Fibroblast of mammary gland (primary cell): ENCODE results near the gene AKAP13.

Experiments used
- DNase-seq: peaks from one replicate; pipeline ENCODE4 v3.0.0-alpha.2; 2010; ENCODE audit warnings: low read depth
- H3K4me3 ChIP-seq: 2 replicates; pipeline ENCODE4 v1.5.1; 2011; ENCODE audit warnings: low read depth, mild to moderate bottlenecking, low read length, moderate library complexity; ENCODE audit not compliant: control insufficient read depth
- TF ChIP-seq, protein P1 (sequence below): conservative IDR thresholded peaks from 2 replicates; pipeline ENCODE4 v1.5.1; 2011; ENCODE audit warnings: low read depth, low read length, inconsistent platforms; ENCODE audit not compliant: control insufficient read depth, insufficient read depth

Gene AKAP13

DNA sequence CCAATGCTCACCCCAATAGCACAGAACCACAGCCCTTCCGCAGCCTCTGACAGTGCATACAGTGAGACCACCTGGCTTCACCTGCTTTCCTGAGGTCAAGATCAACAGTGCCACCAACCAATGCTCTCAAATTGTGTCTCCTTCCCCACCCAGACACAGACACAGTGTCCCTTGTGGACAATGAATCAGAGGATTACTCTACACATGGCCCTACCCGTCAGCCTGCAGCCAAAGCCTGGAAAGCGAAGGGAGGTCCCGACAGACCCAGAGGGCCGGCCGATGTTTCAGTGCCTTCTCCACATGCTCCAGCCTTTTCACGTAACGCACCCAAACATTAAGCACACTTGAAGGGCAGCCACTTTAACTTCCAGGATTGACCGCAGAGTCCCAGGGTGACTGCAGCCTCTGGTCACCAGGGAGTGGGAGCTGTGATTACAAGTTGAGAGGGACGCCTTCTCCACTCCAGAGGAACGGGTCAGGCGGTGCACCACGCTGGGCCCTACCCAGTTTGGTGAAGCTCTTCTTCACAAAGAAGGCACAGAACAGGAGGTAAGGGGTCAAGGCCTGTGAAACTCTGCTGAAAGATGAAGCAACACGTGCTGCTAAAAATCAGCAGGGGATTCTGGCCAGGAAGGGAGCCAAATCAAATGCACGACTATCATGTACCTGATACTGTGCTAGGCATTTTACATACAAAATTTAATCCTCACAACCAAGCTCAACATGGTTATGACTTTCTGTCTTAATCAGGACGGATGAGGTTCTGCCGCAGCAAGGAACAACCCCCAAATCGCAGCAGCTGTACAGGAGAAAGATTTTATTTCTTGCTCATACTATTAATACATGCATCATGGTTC is 397.1 kb downstream of the AKAP13 start:
- TF ChIP-seq, protein P1, sequence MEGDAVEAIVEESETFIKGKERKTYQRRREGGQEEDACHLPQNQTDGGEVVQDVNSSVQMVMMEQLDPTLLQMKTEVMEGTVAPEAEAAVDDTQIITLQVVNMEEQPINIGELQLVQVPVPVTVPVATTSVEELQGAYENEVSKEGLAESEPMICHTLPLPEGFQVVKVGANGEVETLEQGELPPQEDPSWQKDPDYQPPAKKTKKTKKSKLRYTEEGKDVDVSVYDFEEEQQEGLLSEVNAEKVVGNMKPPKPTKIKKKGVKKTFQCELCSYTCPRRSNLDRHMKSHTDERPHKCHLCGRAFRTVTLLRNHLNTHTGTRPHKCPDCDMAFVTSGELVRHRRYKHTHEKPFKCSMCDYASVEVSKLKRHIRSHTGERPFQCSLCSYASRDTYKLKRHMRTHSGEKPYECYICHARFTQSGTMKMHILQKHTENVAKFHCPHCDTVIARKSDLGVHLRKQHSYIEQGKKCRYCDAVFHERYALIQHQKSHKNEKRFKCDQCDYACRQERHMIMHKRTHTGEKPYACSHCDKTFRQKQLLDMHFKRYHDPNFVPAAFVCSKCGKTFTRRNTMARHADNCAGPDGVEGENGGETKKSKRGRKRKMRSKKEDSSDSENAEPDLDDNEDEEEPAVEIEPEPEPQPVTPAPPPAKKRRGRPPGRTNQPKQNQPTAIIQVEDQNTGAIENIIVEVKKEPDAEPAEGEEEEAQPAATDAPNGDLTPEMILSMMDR: no peak
- H3K4me3 ChIP-seq: no peak overlapping the region
- DNase-seq: no peak

DNA sequence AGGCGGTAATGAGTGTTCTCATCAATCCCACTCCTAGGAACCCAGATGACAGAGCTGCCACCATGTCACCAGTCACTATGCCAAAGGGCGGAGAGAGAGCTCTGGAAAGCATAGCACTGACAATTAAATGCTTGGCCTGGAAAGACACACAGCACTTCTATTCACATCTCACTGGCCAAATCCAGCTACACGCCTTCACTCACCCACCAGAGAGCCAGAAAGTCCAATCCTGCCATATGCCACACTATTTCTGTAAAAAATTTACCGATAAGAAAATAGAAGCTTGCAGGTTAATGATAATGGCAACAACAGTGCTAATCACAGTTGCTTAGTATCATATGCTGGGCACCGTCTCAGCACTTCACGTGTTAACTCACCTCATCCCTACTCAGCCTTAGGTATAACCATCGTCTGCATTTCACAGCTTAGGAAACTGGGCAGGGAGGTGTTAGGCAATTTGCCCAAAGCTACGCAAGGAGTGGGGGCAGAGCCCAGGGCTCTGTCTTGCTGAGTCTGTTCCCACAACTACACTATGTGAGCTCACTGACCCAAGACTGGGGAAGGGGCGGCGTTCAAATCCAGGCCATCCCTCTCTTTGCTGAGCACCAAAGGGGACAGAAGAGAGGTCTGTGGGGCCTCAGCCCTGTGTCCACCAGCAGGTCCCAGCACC is 397.8 kb downstream of the AKAP13 start:
- no peak for DNase-seq
- H3K4me3 ChIP-seq: no peak overlapping the region
- TF ChIP-seq, protein P1: no peak

DNA sequence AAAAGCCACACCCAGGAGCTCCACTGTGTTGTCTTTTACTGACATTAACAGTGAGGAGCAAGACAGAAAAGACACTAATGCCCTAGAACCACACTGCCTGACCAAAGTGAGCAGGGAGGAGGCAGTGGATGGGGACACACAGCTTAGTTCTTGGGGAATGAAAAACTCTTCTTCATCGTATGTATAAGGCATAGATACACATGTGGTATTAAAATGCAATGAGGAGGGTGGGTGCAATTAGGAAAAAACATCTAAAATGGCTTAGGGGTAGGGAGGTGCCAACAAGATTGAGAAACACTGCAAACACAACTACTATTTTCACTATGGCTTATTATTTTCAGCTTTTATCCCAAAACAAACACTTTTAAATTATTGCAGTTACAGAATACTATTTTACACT is 398.8 kb downstream of the AKAP13 start:
- no peak overlapping the region for H3K4me3 ChIP-seq
- DNase-seq: no peak
- TF ChIP-seq, protein P1: no peak

DNA sequence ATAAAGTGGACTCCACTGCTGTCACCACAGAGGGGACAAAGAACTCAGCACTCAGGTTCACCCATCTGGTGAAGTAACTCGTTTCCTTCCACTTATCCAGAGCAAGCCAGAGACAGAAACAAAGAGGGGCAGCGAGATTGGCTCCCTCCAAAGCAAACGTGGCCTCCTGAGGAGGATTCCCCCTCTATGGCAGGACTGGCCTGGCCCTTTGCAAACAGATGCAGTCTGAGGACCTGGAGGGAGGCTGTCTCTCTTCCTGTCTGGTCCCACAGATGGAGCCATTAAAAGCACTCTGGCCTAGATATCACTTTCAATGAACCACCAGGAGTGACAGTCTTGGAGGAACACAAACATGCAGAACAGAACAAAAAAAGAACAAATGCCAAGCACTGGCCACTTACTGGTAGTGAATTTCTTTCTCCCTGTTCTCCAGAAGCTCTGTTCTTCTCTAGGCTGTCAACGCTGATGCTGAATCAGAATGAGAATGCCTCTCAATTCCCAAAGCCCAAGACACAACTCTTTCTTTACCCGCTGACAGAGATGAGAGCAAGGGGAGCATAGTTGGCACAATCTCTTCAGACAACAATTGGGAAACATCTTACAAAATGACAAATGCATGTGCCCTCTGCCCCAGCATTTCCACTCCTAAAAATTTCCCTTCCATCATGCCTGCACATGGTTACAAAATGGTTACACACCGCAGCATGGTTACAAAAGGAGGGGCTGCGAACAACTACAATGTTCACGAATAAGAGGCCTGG is 400.0 kb downstream of the AKAP13 start:
- H3K4me3 ChIP-seq: no peak overlapping the region
- TF ChIP-seq, protein P1: no peak
- peak; percentile 52 for DNase-seq

DNA sequence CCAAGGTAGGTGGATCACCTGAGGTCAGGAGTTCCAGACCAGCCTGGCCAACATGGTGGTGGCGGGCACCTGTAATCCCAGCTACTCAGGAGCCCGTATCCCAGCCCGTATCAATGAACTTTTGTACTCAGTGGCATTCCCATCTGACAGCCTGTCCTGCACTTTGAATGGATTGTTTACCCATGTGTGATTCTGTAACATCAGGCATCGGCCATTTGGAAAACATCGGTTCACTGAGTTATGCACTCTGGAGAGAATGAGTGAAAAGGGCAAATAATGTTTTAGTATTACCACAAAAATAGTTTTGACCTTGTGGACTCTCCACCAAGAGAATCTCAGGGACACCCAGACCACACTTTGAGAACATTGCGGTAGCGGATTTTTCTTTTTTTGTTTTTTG is 400.7 kb downstream of the AKAP13 start:
- no peak for DNase-seq
- TF ChIP-seq, protein P1: no peak
- no peak overlapping the region for H3K4me3 ChIP-seq

DNA sequence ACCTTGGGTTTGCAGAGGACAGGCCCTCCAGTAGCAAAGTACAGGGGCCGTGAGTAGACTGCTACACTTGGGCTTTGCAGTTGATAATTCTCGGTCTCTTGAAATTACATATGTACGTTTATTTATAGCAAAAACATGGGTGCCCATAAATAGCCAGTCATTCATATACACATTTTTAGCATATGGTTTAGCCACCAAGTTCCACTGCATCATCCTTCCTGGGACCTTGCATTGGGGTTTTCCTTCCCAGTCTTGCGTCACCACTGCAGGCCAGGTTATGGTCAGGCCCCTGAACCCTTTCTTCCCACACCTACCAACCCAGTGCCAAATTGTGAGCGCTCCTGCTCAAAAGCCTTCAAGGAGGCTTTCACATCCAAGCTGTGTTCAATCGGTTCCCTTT is 401.7 kb downstream of the AKAP13 start:
- DNase-seq: no peak
- TF ChIP-seq, protein P1: no peak
- H3K4me3 ChIP-seq: no peak overlapping the region
